Panc1 (cell line): ENCODE data around the gene ZNF366. TPM values are rescaled to one million over a fixed set of nuclear protein-coding genes. Genes with fewer than 3 reads are reported as not detected.

Experiments used
- ATAC-seq: fragments of 200-7000 bp; cut with Tn5 transposase; 2 replicates; pipeline ENCODE4 v1.9.1; 2020; ENCODE audit warnings: mild to moderate bottlenecking, moderate library complexity
- BruUV-seq: library from RNA; stranded (reverse); fragments of 400-500 nt; replicated peaks from 2 replicates; lab custom pipeline; 2021; lab: Mats Ljungman, UMichigan
- CTCF ChIA-PET: fragments of 300-600 bp; sonication (Branson Sonifier 250); formaldehyde crosslinking; loops from one replicate; lab custom pipeline; 2022; ENCODE audit warnings: antibody characterized with exemption; lab: Charles Lee
- POLR2A ChIA-PET: fragments of 300-600 bp; sonication (Branson Sonifier 250); formaldehyde crosslinking; loops from one replicate; lab custom pipeline; 2022; ENCODE audit warnings: antibody characterized with exemption; lab: Charles Lee
- DNase-seq: peaks from one replicate; pipeline ENCODE4 v3.0.0-alpha.2; 2010; ENCODE audit warnings: low read depth, low spot score
- H3K27ac ChIP-seq: 2 replicates; pipeline ENCODE4 v1.5.1; 2011; ENCODE audit warnings: mild to moderate bottlenecking, low read length, inconsistent platforms
- H3K27me3 ChIP-seq: fragments of 200-500 bp; sonication (Bioruptor generic); 2 replicates; pipeline ENCODE4 v1.6.0; 2014; ENCODE audit warnings: low read length, inconsistent platforms; ENCODE audit not compliant: control insufficient read depth, insufficient read depth
- H3K36me3 ChIP-seq: fragments of 200-500 bp; sonication (Bioruptor generic); 2 replicates; pipeline ENCODE4 v1.5.1; 2014; ENCODE audit warnings: inconsistent platforms, mild to moderate bottlenecking, low read length, moderate library complexity; ENCODE audit not compliant: control insufficient read depth, insufficient read depth
- H3K4me1 ChIP-seq: 2 replicates; pipeline ENCODE4 v1.5.1; 2011; ENCODE audit warnings: inconsistent platforms, mild to moderate bottlenecking, low read length, moderate library complexity; ENCODE audit not compliant: control insufficient read depth, insufficient read depth
- H3K4me3 ChIP-seq, 2 experiments: 2 replicates each; pipeline ENCODE4 v1.5.1; 2011 to 2012; ENCODE audit warnings: low read depth in 2 of 2, low read length in 2 of 2, mild to moderate bottlenecking in 2 of 2, inconsistent platforms in 1 of 2, moderate library complexity in 1 of 2
- H3K9me3 ChIP-seq: fragments of 200-500 bp; sonication (Bioruptor generic); 2 replicates; pipeline ENCODE4 v1.5.1; 2014; ENCODE audit warnings: low read depth, mild to moderate bottlenecking, inconsistent platforms, low read length, moderate library complexity; ENCODE audit not compliant: control insufficient read depth, insufficient read depth
- CTCF ChIP-seq: fragments of 450-650 bp; IDR thresholded peaks from 2 replicates; pipeline ENCODE4 v1.5.1; 2017; ENCODE audit warnings: mild to moderate bottlenecking
- POLR2AphosphoS5 ChIP-seq: IDR thresholded peaks from 2 replicates; pipeline ENCODE4 v1.6.1; 2012; ENCODE audit warnings: mild to moderate bottlenecking, low read depth, low read length, moderate library complexity
- REST ChIP-seq, 2 experiments: IDR thresholded peaks; 2 replicates each; pipeline ENCODE4 v1.6.1; 2011 to 2012; ENCODE audit warnings: low read depth in 2 of 2, control low read depth in 1 of 2, low read length in 1 of 2, mild to moderate bottlenecking in 1 of 2, moderate library complexity in 1 of 2; ENCODE audit not compliant: insufficient read depth in 1 of 2
- SIN3A ChIP-seq: IDR thresholded peaks from 2 replicates; pipeline ENCODE4 v1.6.1; 2012; ENCODE audit warnings: low read depth, mild to moderate bottlenecking, low read length, moderate library complexity, borderline replicate concordance; ENCODE audit not compliant: insufficient read depth
- TCF7L2 ChIP-seq: IDR thresholded peaks from 2 replicates; pipeline ENCODE4 v1.6.1; 2011; ENCODE audit warnings: mild to moderate bottlenecking, low read depth, low read length, inconsistent platforms
- in situ Hi-C: cut with HindIII; loops from 2 replicates; pipeline ENCODE4 v1.10.0; 2016; ENCODE audit warnings: low sequenced_read_pairs, low pct_unique_long_range_greater_than_20kb
- intact Hi-C: fragments of 100-400 bp; cut with micrococcal nuclease; formaldehyde crosslinking; loops from one replicate; pipeline ENCODE4 v1.10.0; 2022; ENCODE audit not compliant: unreplicated experiment
- total RNA-seq: library from RNA; stranded (reverse); gene quantifications from one replicate; pipeline ENCODE4 v1.2.1, GENCODE V29; 2021; ENCODE audit not compliant: unreplicated experiment

ZNF366 gene
- total RNA-seq, 1 experiment from 2014 or later: not detected

- Histone ChIP-seq H3K9me3 (no peaks in the 10 kb centered on the region), H3K27ac (no peak overlapping the region), H3K4me1 (peaks cover 16% of the 10 kb centered on the region; the same call in 1 of the 2 replicates), H3K27me3 (no peaks in the 10 kb centered on the region), H3K36me3 (no peaks in the 10 kb centered on the region), H3K4me3 (peak overlapping the region in 1 of 2 experiments; percentile 64; a peak in 2 of 4 replicates)
- in situ Hi-C loops (no loop called here), intact Hi-C loops (no loop called here)
- no peak for ATAC-seq
- CTCF ChIA-PET: no interaction called here
- TF ChIP-seq CTCF: no peak
- TF ChIP-seq TCF7L2: no peak
- no peak for TF ChIP-seq REST (IDR thresholded peaks at IDR 0.05; ENCODE audit: insufficient read depth in 1 of 2, low read depth in 2 of 2, low read length in 1 of 2)
- no peak for TF ChIP-seq SIN3A
- TF ChIP-seq POLR2AphosphoS5: no peak
- BruUV-seq: no TSS peak
- no peak for DNase-seq
- POLR2A ChIA-PET: no interaction called here
Measured at GRCh38 chr5:72555871-72556270, 48.7 kb upstream of the ZNF366 start.

GRCh38 chr5:72554897-72555296, 47.7 kb upstream of the ZNF366 start:
- Histone ChIP-seq H3K4me1 (peaks cover 16% of the 10 kb centered on the region; the same call in 1 of the 2 replicates), H3K9me3 (no peaks in the 10 kb centered on the region), H3K27me3 (no peaks in the 10 kb centered on the region), H3K4me3 (no peak overlapping the region), H3K27ac (no peak overlapping the region), H3K36me3 (no peaks in the 10 kb centered on the region)
- ATAC-seq: no peak
- TF ChIP-seq CTCF (0 out of 2 replicates have a peak, but pooled peaks have one; percentile 10), SIN3A (no peak), TCF7L2 (no peak), REST (IDR thresholded peaks at IDR 0.05; ENCODE audit: insufficient read depth in 1 of 2, low read depth in 2 of 2, low read length in 1 of 2) (no peak)
- CTCF ChIA-PET: no interaction called here
- BruUV-seq: no TSS peak
- in situ Hi-C loops (no loop called here), intact Hi-C loops (no loop called here)
- DNase-seq: no peak
- POLR2A ChIA-PET: interaction anchor here (0.7 kb wide), 1 partner anchor 98 kb away, joined by 3 read pairs; no protein-coding TSS in a partner anchor
